ENCODE data around the gene ERAL1. TPM values are rescaled to one million over a fixed set of nuclear protein-coding genes. Genes with fewer than 3 reads are reported as not detected.
A peak's percentile ranks its signal among the peaks of the same experiment; 100 is the strongest.

ERAL1 gene
- 42.8 and 51.1 TPM in 2 replicates for total RNA-seq (ENCODE audit: low replicate concordance)
- long read RNA-seq, transcript ERAL1-201 (10 exons, 1,925 nt) = major isoform, 183 of 203 reads
- long read RNA-seq, partial matches to known transcripts = 2 of 203 reads
- long read RNA-seq, other reads (novel, unspliced or antisense) = 18 of 203 reads

DNA sequence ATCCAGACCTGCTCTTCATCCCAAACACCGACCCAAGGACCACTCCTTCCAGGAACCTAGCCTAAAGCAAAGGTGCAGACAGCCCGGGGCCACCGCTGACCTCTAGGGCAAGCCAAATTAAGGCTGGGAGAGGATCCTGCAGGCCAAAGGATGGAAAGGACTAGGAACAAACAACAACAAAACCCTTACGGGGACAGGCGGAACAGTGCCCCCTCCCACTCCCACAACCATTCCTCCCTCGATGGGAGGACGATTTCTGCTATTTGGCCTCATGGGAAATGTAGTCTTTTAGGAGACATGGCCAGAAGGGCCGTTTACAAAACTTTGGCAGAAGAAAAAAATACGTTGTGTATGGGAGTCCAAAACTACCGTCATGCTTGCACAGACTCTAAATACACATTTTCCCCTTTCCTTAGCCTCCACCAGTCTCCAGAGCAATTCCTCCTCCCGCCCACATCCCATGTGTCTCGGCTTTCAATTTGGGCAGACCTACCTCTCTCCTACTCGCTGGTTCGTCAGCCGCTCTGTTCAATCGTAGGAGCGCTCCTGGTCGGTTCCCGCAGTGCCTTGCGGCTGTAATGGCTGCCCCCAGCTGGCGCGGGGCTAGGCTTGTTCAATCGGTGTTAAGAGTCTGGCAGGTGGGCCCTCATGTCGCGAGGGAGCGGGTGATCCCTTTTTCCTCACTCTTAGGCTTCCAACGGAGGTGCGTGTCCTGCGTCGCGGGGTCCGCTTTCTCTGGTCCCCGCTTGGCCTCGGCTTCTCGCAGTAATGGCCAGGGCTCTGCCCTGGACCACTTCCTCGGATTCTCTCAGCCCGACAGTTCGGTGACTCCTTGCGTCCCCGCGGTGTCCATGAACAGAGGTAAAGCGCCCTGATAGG lies at the start of gene ERAL1:
TSS of gene ERAL1 (plus strand) at position 560 of the 879 bp plus-strand sequence. CDS start at position 579, 19 bp downstream.
- Mint-ChIP-seq H3K36me3 (peaks cover 8% of the 10 kb centered on the region), H3K4me3 (peak within 1 kb of the TSS; percentile 94), H3K4me1 (ENCODE audit: unreplicated experiment) (no peaks in the 10 kb centered on the region), H3K27me3 (no peaks in the 10 kb centered on the region), H3K27ac (peak within 1 kb of the TSS; percentile 76), H3K9me3 (no peaks in the 10 kb centered on the region)
- TF ChIP-seq, protein P1, sequence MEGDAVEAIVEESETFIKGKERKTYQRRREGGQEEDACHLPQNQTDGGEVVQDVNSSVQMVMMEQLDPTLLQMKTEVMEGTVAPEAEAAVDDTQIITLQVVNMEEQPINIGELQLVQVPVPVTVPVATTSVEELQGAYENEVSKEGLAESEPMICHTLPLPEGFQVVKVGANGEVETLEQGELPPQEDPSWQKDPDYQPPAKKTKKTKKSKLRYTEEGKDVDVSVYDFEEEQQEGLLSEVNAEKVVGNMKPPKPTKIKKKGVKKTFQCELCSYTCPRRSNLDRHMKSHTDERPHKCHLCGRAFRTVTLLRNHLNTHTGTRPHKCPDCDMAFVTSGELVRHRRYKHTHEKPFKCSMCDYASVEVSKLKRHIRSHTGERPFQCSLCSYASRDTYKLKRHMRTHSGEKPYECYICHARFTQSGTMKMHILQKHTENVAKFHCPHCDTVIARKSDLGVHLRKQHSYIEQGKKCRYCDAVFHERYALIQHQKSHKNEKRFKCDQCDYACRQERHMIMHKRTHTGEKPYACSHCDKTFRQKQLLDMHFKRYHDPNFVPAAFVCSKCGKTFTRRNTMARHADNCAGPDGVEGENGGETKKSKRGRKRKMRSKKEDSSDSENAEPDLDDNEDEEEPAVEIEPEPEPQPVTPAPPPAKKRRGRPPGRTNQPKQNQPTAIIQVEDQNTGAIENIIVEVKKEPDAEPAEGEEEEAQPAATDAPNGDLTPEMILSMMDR (conservative IDR thresholded peaks at IDR 0.05) = peak; percentile 29
- DNase-seq (ENCODE audit: extremely low spot score, unreplicated experiment) = peak; percentile 82

DNA sequence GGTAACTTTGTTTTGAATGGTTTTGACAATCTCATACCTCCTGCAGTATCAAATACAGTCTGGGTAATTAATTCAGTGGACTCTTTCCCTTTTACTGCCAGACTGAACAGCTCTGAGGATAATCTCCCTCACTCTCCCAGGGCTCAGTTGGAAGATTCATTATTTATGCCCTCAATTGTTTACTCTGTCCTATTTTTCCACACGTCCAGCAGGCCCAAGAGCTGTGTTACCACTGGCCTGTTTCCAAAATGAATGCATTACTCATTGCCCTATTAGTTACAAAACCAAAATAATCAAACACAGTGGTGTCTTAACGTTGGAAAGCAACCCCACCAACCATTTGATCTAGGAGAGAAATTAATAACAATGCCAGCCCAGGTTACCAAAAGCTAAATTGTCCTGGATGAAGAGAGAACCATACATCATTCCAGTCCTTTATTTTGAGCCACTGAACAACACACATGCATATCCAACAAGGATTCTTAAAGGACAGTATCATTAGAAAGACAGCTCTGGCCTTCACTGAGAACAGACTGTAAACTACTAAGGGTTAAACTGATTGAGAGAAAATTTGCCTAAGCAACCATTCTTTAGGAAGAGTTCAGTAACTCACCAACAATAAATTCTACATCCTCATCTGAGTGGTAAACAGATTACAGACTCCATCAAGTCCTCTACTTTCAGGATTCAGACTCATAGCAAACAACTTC lies 46.7 kb upstream of the ERAL1 start:
- H3K36me3 Mint-ChIP-seq = peaks cover 14% of the 10 kb centered on the region
- TF ChIP-seq, protein P1 (conservative IDR thresholded peaks at IDR 0.05) = no peak

DNA sequence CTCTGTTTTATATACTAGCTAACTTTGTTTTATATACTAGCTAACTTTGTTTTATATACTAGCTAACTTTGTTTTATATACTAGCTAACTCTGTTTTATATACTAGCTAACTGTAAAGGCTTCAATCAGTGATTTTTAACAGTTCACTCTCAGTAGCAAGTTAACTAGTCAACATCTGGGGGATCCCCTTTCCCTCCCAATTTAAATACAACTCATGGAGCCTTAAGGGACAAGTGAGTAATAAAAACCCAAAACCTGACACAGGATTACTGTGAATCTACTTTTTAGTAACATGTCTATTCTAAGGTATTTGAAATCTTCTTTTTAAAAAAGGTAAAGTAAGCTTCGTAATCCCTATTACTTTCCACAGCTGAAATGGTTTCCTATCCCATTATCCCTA lies 44.4 kb upstream of the ERAL1 start:
- TF ChIP-seq, protein P1 (conservative IDR thresholded peaks at IDR 0.05) = no peak
- no peak for DNase-seq (ENCODE audit: extremely low spot score, unreplicated experiment)
- Mint-ChIP-seq H3K9me3 (no peaks in the 10 kb centered on the region), H3K27me3 (no peaks in the 10 kb centered on the region), H3K27ac (peak overlapping the region; percentile 93), H3K4me1 (ENCODE audit: unreplicated experiment) (peaks cover 33% of the 10 kb centered on the region), H3K4me3 (peak overlapping the region; percentile 38), H3K36me3 (peaks cover 10% of the 10 kb centered on the region)

More for the DNA sequence above, 46.7 kb upstream of the ERAL1 start:
- Mint-ChIP-seq H3K27me3 (no peaks in the 10 kb centered on the region), H3K27ac (peak overlapping the region; percentile 84), H3K9me3 (no peaks in the 10 kb centered on the region), H3K4me3 (peak overlapping the region; percentile 48), H3K4me1 (ENCODE audit: unreplicated experiment) (peaks cover 32% of the 10 kb centered on the region)
- DNase-seq (ENCODE audit: extremely low spot score, unreplicated experiment) = no peak

DNA sequence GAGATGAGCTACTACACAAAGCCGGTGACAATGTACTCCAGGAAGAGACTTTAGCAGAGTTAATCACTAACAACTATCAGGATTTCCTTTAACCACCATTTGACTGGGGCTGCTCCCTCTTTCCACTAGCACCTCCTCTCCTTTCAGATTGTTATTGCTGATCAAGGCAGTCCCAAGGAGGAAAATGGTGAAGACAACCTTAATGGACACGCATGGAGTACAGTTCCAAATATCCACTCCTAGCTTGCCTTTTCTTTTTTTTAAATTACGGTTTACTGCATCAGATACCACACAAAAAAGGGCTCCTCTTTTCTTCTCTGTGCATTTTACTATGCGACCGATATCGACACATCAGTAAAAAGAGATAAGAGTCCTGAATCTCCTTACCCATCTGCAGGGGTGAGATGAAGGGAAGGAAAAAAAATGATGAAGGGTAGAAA lies 43.1 kb upstream of the ERAL1 start:
- Mint-ChIP-seq H3K27ac (peak overlapping the region; percentile 93), H3K9me3 (no peaks in the 10 kb centered on the region), H3K36me3 (peaks cover 5% of the 10 kb centered on the region), H3K27me3 (no peaks in the 10 kb centered on the region), H3K4me3 (peak overlapping the region; percentile 95), H3K4me1 (ENCODE audit: unreplicated experiment) (peaks cover 29% of the 10 kb centered on the region)
- TF ChIP-seq, protein P1 (conservative IDR thresholded peaks at IDR 0.05) = no peak
- DNase-seq (ENCODE audit: extremely low spot score, unreplicated experiment) = no peak

DNA sequence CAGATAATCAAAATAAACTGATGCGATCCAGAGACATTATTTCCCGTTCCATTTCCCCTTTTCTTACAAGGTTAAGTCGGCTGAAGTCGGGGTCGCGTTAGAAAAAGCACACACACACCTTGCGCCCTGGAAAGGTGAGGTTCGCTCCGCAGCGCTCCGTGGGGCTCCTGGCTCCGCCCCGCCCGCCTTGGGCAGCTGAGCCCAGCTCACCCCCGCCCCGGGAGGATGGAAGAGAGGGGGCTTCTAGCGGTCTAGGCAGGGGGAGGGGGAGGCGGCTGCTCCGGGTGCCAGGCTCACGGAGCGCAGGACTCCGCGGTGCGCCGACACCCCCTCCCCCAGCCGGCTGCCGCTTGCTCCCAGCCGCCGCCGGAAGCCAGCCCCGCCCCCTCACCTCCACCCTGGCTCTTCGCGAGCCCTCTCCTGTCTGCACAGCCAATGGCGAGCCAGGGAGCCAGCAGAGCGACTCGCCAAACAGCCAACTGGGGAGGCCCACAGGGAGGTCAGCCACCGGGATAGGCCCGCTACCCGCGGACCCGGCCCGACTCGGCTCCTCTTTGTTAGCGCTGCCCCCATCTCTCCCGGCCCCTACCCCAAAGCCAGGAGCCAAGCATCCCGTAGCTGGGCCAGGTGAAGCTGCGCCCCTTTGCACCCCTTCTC lies 42.6 kb upstream of the ERAL1 start:
- Mint-ChIP-seq H3K4me1 (ENCODE audit: unreplicated experiment) (peaks cover 31% of the 10 kb centered on the region), H3K27me3 (no peaks in the 10 kb centered on the region), H3K4me3 (peak overlapping the region; percentile 95), H3K9me3 (no peaks in the 10 kb centered on the region), H3K27ac (peak overlapping the region; percentile 96), H3K36me3 (peaks cover 5% of the 10 kb centered on the region)
- TF ChIP-seq, protein P1 (conservative IDR thresholded peaks at IDR 0.05) = no peak
- DNase-seq (ENCODE audit: extremely low spot score, unreplicated experiment) = peak; percentile 97
